ENCODE results near the gene RIT1. TPM values are rescaled to one million over a fixed set of nuclear protein-coding genes. Genes with fewer than 3 reads are reported as not detected.

Gene RIT1
- total and polyA plus RNA-seq, 2 donors (not counting 3 experiments of a cell fraction or from before 2014, with no cell fraction given) = 46.4 to 65.5 TPM

DNA sequence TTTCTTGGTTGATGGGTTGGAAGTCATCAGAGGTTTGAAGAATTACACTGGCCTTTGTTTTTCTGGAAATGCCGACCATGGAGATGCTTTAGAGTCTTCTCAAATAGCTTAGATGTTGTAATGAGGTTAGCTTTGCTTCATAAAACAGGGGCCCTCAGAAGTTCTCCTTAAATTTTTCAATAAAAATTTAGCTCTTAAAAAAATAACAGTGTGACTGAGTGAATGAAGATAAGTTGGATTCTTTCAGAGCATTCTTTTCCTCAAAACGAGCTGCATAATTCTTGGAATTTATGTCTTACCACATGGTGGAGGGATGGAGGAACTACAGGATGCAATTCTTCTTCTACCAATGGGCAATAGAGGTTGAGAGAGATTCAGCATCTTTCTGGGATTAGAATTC lies 28.4 kb downstream of the RIT1 start:
- DNase-seq (ENCODE audit: low read depth, low spot score) (no peak), FAIRE-seq (no peak)
- POLR2A ChIA-PET = no interaction called here
- Histone ChIP-seq H3K9me3 (replicated peaks; ENCODE audit: control insufficient read depth, insufficient read depth, low read length) (no peaks in the 10 kb centered on the region), H3K9ac (replicated peaks; ENCODE audit: extremely low read depth, insufficient read depth, low read length) (no peak overlapping the region), H3K36me3 (ENCODE audit: control insufficient read depth in 2 of 2, extremely low read depth in 1 of 2, insufficient read depth in 2 of 2, low read length in 2 of 2) (peaks cover 0 to 4% of the 10 kb centered on the region in 2 experiments), H3K79me2 (ENCODE audit: control insufficient read depth, insufficient read depth, low read length) (no peaks in the 10 kb centered on the region), H3K27me3 (ENCODE audit: control insufficient read depth in 2 of 2, insufficient read depth in 2 of 2, low read length in 2 of 2) (no peaks in the 10 kb centered on the region), H3K27ac (ENCODE audit: insufficient read depth, low read depth, low read length) (no peak overlapping the region), H2AFZ (ENCODE audit: low read depth, low read length) (no peak overlapping the region), H4K20me1 (replicated peaks; ENCODE audit: control insufficient read depth, extremely low read depth, insufficient read depth, low read length) (no peaks in the 10 kb centered on the region), H3K4me2 (ENCODE audit: insufficient read depth, low read length) (no peak overlapping the region), H3K4me3 (replicated peaks in 1 of 3; ENCODE audit: insufficient read depth in 1 of 3, low read depth in 1 of 3, low read length in 3 of 3) (no peak overlapping the region), H3K4me1 (ENCODE audit: control insufficient read depth, extremely low read depth, insufficient read depth, low read length) (no peaks in the 10 kb centered on the region), H3K9me1 (replicated peaks; ENCODE audit: control insufficient read depth, extremely low read depth, insufficient read depth, low read length) (no peaks in the 10 kb centered on the region)
- no TSS peak for BruUV-seq (replicated peaks)
- CTCF ChIA-PET = interaction anchor here (1.4 to 3.2 kb wide), 2 partner anchors 10 to 11 kb away, joined by 4 to 18 read pairs; no protein-coding TSS in a partner anchor
- intact Hi-C loops (cut with micrococcal nuclease) (no loop called here), dilution Hi-C loops (cut with MboI; ENCODE audit: extremely low pct_ligation_motif_present, low sequenced_read_pairs) (no loop called here)
- no peak for TF ChIP-seq POLR2A (IDR thresholded peaks at IDR 0.05; ENCODE audit: low read depth, low read length)
- no peak for TF ChIP-seq MAX (IDR thresholded peaks at IDR 0.05; ENCODE audit: insufficient read depth, insufficient read length)
- TF ChIP-seq JUN (IDR thresholded peaks at IDR 0.05; ENCODE audit: borderline replicate concordance, insufficient read depth, insufficient read length, low read depth) = no peak
- TF ChIP-seq GATA2 (IDR thresholded peaks at IDR 0.05; ENCODE audit: insufficient read depth, insufficient read length, low read depth, low read length) = no peak
- TF ChIP-seq FOS (IDR thresholded peaks at IDR 0.05; ENCODE audit: borderline replicate concordance, insufficient read depth, low read length) = no peak
- TF ChIP-seq, protein P1, sequence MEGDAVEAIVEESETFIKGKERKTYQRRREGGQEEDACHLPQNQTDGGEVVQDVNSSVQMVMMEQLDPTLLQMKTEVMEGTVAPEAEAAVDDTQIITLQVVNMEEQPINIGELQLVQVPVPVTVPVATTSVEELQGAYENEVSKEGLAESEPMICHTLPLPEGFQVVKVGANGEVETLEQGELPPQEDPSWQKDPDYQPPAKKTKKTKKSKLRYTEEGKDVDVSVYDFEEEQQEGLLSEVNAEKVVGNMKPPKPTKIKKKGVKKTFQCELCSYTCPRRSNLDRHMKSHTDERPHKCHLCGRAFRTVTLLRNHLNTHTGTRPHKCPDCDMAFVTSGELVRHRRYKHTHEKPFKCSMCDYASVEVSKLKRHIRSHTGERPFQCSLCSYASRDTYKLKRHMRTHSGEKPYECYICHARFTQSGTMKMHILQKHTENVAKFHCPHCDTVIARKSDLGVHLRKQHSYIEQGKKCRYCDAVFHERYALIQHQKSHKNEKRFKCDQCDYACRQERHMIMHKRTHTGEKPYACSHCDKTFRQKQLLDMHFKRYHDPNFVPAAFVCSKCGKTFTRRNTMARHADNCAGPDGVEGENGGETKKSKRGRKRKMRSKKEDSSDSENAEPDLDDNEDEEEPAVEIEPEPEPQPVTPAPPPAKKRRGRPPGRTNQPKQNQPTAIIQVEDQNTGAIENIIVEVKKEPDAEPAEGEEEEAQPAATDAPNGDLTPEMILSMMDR (IDR thresholded peaks at IDR 0.05; ENCODE audit: extremely low read depth in 1 of 2, insufficient read depth in 1 of 2, low read depth in 1 of 2, low read length in 2 of 2) = no peak
- TF ChIP-seq POLR2AphosphoS5 (IDR thresholded peaks at IDR 0.05; ENCODE audit: insufficient read depth, low read depth, low read length) = no peak
- no peak for TF ChIP-seq MYC (IDR thresholded peaks at IDR 0.05; ENCODE audit: low read depth, low read length)
- no peak for TF ChIP-seq EZH2 (IDR thresholded peaks at IDR 0.05; ENCODE audit: borderline replicate concordance, low read depth, low read length, severe bottlenecking)
